Kidney (tissue), 22 donors: ENCODE results near the gene TEKT1. TPM values are rescaled to one million over a fixed set of nuclear protein-coding genes. Genes with fewer than 3 reads are reported as not detected.
"Not testable (repeated sequence)": the region's sequence is repeated elsewhere in the genome, so short reads cannot be mapped to it uniquely, and the experiment has no call there.

Experiments
- DNase-seq, 5 donors: peaks; one replicate each; pipeline ENCODE4 v3.0.0-alpha.2; 2013 to 2020
- FAIRE-seq: peaks from 2 replicates; lab custom pipeline; 2012; peaks lifted over from hg19 to GRCh38; lab: Jason Lieb, UNC
- H3K27ac ChIP-seq, 2 donors: one replicate each; pipeline ENCODE4 v1.7.0; 2013; ENCODE audit warnings: low read depth in 2 of 2, low read length in 2 of 2, inconsistent platforms in 1 of 2
- H3K27me3 ChIP-seq: one replicate; pipeline ENCODE4 v1.7.1; 2013; ENCODE audit warnings: low read length, inconsistent platforms; ENCODE audit not compliant: control insufficient read depth, insufficient read depth
- H3K36me3 ChIP-seq, 3 donors: one replicate each; pipeline versions ENCODE4 v1.7.0 to v1.7.1; 2013; ENCODE audit warnings: low read length in 3 of 3, control low read depth in 1 of 3, inconsistent platforms in 1 of 3; ENCODE audit not compliant: insufficient read depth in 3 of 3, control insufficient read depth in 2 of 3
- H3K4me1 ChIP-seq, 3 donors: one replicate each; pipeline versions ENCODE4 v1.7.0 to v1.7.1; 2013; ENCODE audit warnings: low read length in 3 of 3, inconsistent platforms in 1 of 3, low read depth in 1 of 3; ENCODE audit not compliant: control insufficient read depth in 2 of 3, insufficient read depth in 2 of 3
- H3K4me3 ChIP-seq, 3 donors: one replicate each; pipeline versions ENCODE4 v1.7.0 to v1.8.1; 2013; ENCODE audit warnings: low read length in 3 of 3, control low read depth in 1 of 3, inconsistent platforms in 1 of 3
- H3K9ac ChIP-seq, 3 donors: one replicate each; pipeline versions ENCODE4 v1.7.0 to v1.7.1; 2013; ENCODE audit warnings: low read length in 3 of 3, control low read depth in 1 of 3, inconsistent platforms in 1 of 3
- H3K9me3 ChIP-seq, 3 donors: one replicate each; pipeline versions ENCODE4 v1.7.0 to v1.7.1; 2013; ENCODE audit warnings: low read length in 3 of 3, control low read depth in 1 of 3, inconsistent platforms in 1 of 3; ENCODE audit not compliant: control insufficient read depth in 2 of 3, insufficient read depth in 1 of 3
- CTCF ChIP-seq: IDR thresholded peaks from 3 replicates; pipeline ENCODE4 v1.5.1; 2012; ENCODE audit warnings: mild to moderate bottlenecking, moderate library complexity, borderline replicate concordance; ENCODE audit not compliant: insufficient read depth; ENCODE audit errors: extremely low read depth
- intact Hi-C: fragments of 100-400 bp; cut with DNase I; formaldehyde crosslinking; loops from one replicate; pipeline ENCODE4 v1.11.1; 2022
- long read RNA-seq, 10 donors: library from polyadenylated mRNA in 1 of 10; unstranded in 1 of 10; transcript quantifications; one replicate each; pipeline ENCODE4 v2.0.0 and lab custom pipeline, GENCODE V29; 2021 to 2026
- polyA plus RNA-seq: library from polyadenylated mRNA; stranded (reverse); fragments of 350-450 nt; fragmentation: Illumina TruSeq; extraction: RNeasy Lipid Tissue Mini Kit (QIAGEN cat#74804); gene quantifications from one replicate; pipeline ENCODE4 v1.2.3, GENCODE V29; 2014; ENCODE audit warnings: low read depth, low replicate concordance; ENCODE audit not compliant: insufficient read depth
- total RNA-seq: library from RNA; stranded (reverse); fragmentation: NEBNext Ultra II Directional; extraction: Animal tissue kit (Norgen Biotek cat#: 25700); gene quantifications from one replicate; pipeline ENCODE4 v1.2.1, GENCODE V29; 2021
- donor health status: control.
- donor health status: control.
- donor health status: control.
- donor health status: control.
- donor health status: control.
- donor health status: DM: yes; HTN: yes; CAD: no.
- donor health status: Normal renal cell carcinoma (clear cell type).

Gene TEKT1
- total RNA-seq (0.06 TPM), polyA plus RNA-seq (not detected)
- long read RNA-seq, donor 1, result 0 reads
- long read RNA-seq, donor 2, result 0 reads
- long read RNA-seq, donor 3, result 0 reads
- long read RNA-seq, donor 4, partial matches to known transcripts, result 0 of 1 reads
- long read RNA-seq, donor 4, other reads (novel, unspliced or antisense), result 0 of 1 reads
- long read RNA-seq, donor 5, result 0 reads
- long read RNA-seq, donor 6, partial matches to known transcripts, result 0 of 2 reads
- long read RNA-seq, donor 6, other reads (novel, unspliced or antisense), result 0 of 2 reads
- long read RNA-seq, donor 7, partial matches to known transcripts, result 0 of 1 reads
- long read RNA-seq, donor 7, other reads (novel, unspliced or antisense), result 0 of 1 reads
- long read RNA-seq, donor 8, result 0 reads
- long read RNA-seq, donor 9, result 0 reads
- long read RNA-seq, donor 10, result 0 reads

- no peaks in the 10 kb centered on the region for H3K9me3 ChIP-seq
- peak within 1 kb of the TSS in 2 of 3 donors; percentile 41 to 48 for H3K4me3 ChIP-seq
- no peak within 1 kb of the TSS for H3K27ac ChIP-seq
- FAIRE-seq (no peak), DNase-seq (peak; percentile 91 to 95 (median 93))
- H3K9ac ChIP-seq, result peak within 1 kb of the TSS in 1 of 3 donors; percentile 15
- H3K4me1 ChIP-seq, result no peaks in the 10 kb centered on the region
- intact Hi-C loops, result no loop called here
- H3K27me3 ChIP-seq, result peaks cover 7% of the 10 kb centered on the region
- no peak for TF ChIP-seq CTCF
- H3K36me3 ChIP-seq, result no peaks in the 10 kb centered on the region
Observed at GRCh38 chr17:6831661-6832263, at the start of gene TEKT1. Gene TEKT1 (minus strand): TSS chr17:6831729. CDS start chr17:6830376, 1,353 bp downstream.

GRCh38 chr17:6879221-6879975 is 47.9 kb upstream of the TEKT1 start:
- H3K36me3 ChIP-seq, H3K4me3 ChIP-seq, FAIRE-seq, H3K27me3 ChIP-seq, H3K9ac ChIP-seq, H3K27ac ChIP-seq, H3K4me1 ChIP-seq, intact Hi-C loops, H3K9me3 ChIP-seq: not testable (repeated sequence)
- peak in 1 of 5 donors; percentile 31 for DNase-seq

GRCh38 chr17:6875276-6875675 is 43.7 kb upstream of the TEKT1 start:
- H3K27ac ChIP-seq, intact Hi-C loops, H3K4me3 ChIP-seq, H3K4me1 ChIP-seq, H3K27me3 ChIP-seq, H3K9ac ChIP-seq, DNase-seq, H3K9me3 ChIP-seq, H3K36me3 ChIP-seq, FAIRE-seq: not testable (repeated sequence)

- no peaks in the 10 kb centered on the region for H3K9me3 ChIP-seq
- intact Hi-C loops, result no loop called here
- H3K27me3 ChIP-seq, result no peaks in the 10 kb centered on the region
- H3K36me3 ChIP-seq, result no peaks in the 10 kb centered on the region
- DNase-seq (no peak), FAIRE-seq (no peak)
- no peak overlapping the region for H3K27ac ChIP-seq
- no peak overlapping the region for H3K4me3 ChIP-seq
- no peak overlapping the region for H3K9ac ChIP-seq
- H3K4me1 ChIP-seq, result no peaks in the 10 kb centered on the region
- TF ChIP-seq CTCF, result no peak
Observed at GRCh38 chr17:6872936-6873335, 41.4 kb upstream of the TEKT1 start.
